PC-3 (cell line): ENCODE measurements around the gene MBTPS2.

ENCODE experiments used
- CTCF ChIP-seq: fragments of 300-600 bp; sonication (generic); conservative IDR thresholded peaks from 2 replicates; pipeline ENCODE4 v1.5.1; 2017; ENCODE audit warnings: antibody characterized with exemption, low read depth, mild to moderate bottlenecking, low read length
- EZH2 ChIP-seq: fragments of 300-600 bp; sonication (generic); IDR thresholded peaks from one replicate; pipeline ENCODE4 v1.6.1; 2017; ENCODE audit warnings: antibody characterized with exemption, mild to moderate bottlenecking, low read length; ENCODE audit not compliant: unreplicated experiment
- EZH2phosphoT487 ChIP-seq: fragments of 300-600 bp; sonication (generic); IDR thresholded peaks from 2 replicates; pipeline ENCODE4 v1.6.1; 2018; ENCODE audit warnings: mild to moderate bottlenecking, antibody characterized with exemption, low read length, borderline replicate concordance

GRCh38 chrX:21932292-21933002 is 93.0 kb downstream of the MBTPS2 start:
- TF ChIP-seq CTCF (peak; percentile 22; the same call in 1 of the 2 replicates), EZH2 (no peak), EZH2phosphoT487 (no peak)
